ENCODE results near the gene PHF2.

DNA sequence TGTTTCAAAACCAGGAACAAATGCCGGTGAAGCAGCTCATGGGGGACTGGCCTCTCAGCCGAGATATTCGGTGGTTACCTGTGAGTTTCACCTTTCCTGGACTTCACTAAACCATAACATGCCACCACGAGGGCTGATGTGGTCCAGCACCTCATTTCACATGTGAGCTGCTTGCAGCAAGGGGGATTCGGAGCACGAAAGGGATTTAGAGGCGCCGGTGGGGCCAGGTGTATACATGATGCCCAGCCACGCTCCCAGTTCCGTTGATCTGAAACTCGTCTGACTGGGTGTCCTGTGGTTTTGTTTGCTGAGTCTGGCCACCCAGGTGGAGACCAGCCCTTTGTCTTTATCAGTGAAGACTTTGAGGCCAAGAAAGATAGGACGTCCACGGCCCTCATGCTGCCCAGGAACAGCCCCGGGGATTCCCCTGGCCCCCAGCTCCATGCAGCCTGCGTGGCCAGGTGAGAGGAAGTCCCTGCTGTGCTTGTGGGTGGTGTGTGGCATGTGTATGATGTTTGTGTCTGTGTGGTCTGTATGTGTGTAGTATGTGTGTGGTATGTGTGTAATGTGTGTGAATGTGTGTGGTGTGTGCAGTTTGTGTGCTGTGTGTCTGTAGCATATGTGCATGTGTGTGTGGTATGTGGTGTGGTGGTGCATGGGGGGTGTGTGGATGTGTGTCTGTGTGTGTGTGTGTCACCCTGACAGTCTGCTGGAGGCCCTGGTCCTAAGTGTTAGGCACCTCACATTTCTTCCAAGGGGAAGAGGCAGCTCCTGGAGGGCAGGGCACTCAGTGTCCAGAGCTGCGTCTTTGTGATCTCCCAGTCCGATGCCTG is 23.4 kb downstream of the PHF2 start:
- TF ChIP-seq, protein P1, sequence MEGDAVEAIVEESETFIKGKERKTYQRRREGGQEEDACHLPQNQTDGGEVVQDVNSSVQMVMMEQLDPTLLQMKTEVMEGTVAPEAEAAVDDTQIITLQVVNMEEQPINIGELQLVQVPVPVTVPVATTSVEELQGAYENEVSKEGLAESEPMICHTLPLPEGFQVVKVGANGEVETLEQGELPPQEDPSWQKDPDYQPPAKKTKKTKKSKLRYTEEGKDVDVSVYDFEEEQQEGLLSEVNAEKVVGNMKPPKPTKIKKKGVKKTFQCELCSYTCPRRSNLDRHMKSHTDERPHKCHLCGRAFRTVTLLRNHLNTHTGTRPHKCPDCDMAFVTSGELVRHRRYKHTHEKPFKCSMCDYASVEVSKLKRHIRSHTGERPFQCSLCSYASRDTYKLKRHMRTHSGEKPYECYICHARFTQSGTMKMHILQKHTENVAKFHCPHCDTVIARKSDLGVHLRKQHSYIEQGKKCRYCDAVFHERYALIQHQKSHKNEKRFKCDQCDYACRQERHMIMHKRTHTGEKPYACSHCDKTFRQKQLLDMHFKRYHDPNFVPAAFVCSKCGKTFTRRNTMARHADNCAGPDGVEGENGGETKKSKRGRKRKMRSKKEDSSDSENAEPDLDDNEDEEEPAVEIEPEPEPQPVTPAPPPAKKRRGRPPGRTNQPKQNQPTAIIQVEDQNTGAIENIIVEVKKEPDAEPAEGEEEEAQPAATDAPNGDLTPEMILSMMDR (IDR thresholded peaks at IDR 0.05), result no peak
- TF ChIP-seq POLR2A (IDR thresholded peaks at IDR 0.05), result no peak
